HepG2 (cell line): ENCODE data around the gene ACADVL. TPM values are rescaled to one million over a fixed set of nuclear protein-coding genes. Genes with fewer than 3 reads are reported as not detected.

Source experiments
- ATAD3A ChIP-seq: sonication (generic); formaldehyde crosslinking; IDR thresholded peaks from 2 replicates; pipeline ENCODE4 v1.4.0; 2020; ENCODE audit warnings: missing genetic modification reagents
- GABPA ChIP-seq, 2 experiments: IDR thresholded peaks; 2 replicates each; pipeline ENCODE4 v1.6.1; 2011 to 2016; ENCODE audit warnings: low read depth in 2 of 2, low read length in 1 of 2, missing biosample characterization in 1 of 2, missing genetic modification characterization in 1 of 2
- HBP1 ChIP-seq: IDR thresholded peaks from 2 replicates; pipeline ENCODE4 v1.6.1; 2016; ENCODE audit warnings: low read depth, control low read depth
- HDAC2 ChIP-seq: sonication (generic); formaldehyde crosslinking; IDR thresholded peaks from 2 replicates; pipeline ENCODE4 v1.4.0; 2020; ENCODE audit warnings: missing genetic modification reagents
- HMGA1 ChIP-seq: sonication (generic); formaldehyde crosslinking; conservative IDR thresholded peaks from 2 replicates; pipeline ENCODE4 v1.4.0; 2020; ENCODE audit warnings: missing genetic modification reagents
- JARID2 ChIP-seq: sonication (generic); formaldehyde crosslinking; IDR thresholded peaks from 2 replicates; pipeline ENCODE4 v1.8.1; 2023; ENCODE audit warnings: missing genetic modification reagents, inconsistent platforms; ENCODE audit not compliant: insufficient replicate concordance
- MED1 ChIP-seq: sonication (generic); formaldehyde crosslinking; IDR thresholded peaks from 2 replicates; pipeline ENCODE4 v1.4.0; 2020; ENCODE audit warnings: missing genetic modification reagents
- SMYD3 ChIP-seq: sonication (generic); formaldehyde crosslinking; IDR thresholded peaks from 2 replicates; pipeline ENCODE4 v1.8.1; 2023; ENCODE audit warnings: mild to moderate bottlenecking, missing genetic modification reagents
- TMF1 ChIP-seq: sonication (generic); formaldehyde crosslinking; IDR thresholded peaks from 2 replicates; pipeline ENCODE4 v1.8.1; 2022; ENCODE audit warnings: low read depth, missing genetic modification reagents
- ZFP36L1 ChIP-seq: sonication (generic); formaldehyde crosslinking; IDR thresholded peaks from 2 replicates; pipeline ENCODE4 v1.8.0; 2022; ENCODE audit warnings: mild to moderate bottlenecking, missing genetic modification reagents, moderate library complexity
- ZNF431 ChIP-seq: sonication (generic); formaldehyde crosslinking; IDR thresholded peaks from 2 replicates; pipeline ENCODE4 v1.9.0; 2022; ENCODE audit warnings: missing genetic modification reagents, low read depth, mild to moderate bottlenecking, borderline replicate concordance
- ZNF441 ChIP-seq: sonication (generic); formaldehyde crosslinking; IDR thresholded peaks from 2 replicates; pipeline ENCODE4 v1.7.0; 2021; ENCODE audit warnings: missing genetic modification reagents, borderline replicate concordance
- ZNF501 ChIP-seq: sonication (generic); formaldehyde crosslinking; IDR thresholded peaks from 2 replicates; pipeline ENCODE4 v1.5.1; 2020; ENCODE audit warnings: mild to moderate bottlenecking, moderate library complexity, missing genetic modification reagents
- ZNF564 ChIP-seq: sonication (generic); formaldehyde crosslinking; IDR thresholded peaks from 2 replicates; pipeline ENCODE4 v1.8.1; 2023; ENCODE audit warnings: mild to moderate bottlenecking, missing genetic modification reagents
- ZSCAN21 ChIP-seq: sonication (generic); formaldehyde crosslinking; IDR thresholded peaks from 2 replicates; pipeline ENCODE4 v1.8.0; 2022; ENCODE audit warnings: mild to moderate bottlenecking, missing genetic modification reagents, moderate library complexity, borderline replicate concordance
- polyA plus RNA-seq, 8 experiments: library from polyadenylated mRNA; depleted of rRNA in 3 of 8; stranded (reverse) in 7 of 8; unstranded in 1 of 8; fragments of >200 nt; fragmentation: Illumina TruSeq in 4 of 8; extraction: Trizol in 4 of 8; gene quantifications; 2 replicates each; pipeline versions ENCODE4 v1.2.1 to v1.2.3, GENCODE V29; 2011 to 2016; ENCODE audit warnings: low read depth in 4 of 8, missing spikeins in 1 of 8, mixed read lengths in 1 of 8; ENCODE audit not compliant: insufficient read depth in 1 of 8
- total RNA-seq, 5 experiments: library from RNA; depleted of rRNA; stranded (reverse); fragments of >200 nt; fragmentation: Illumina TruSeq; extraction: Trizol; gene quantifications; 2 replicates each; pipeline ENCODE4 v1.2.3, GENCODE V29; 2016; ENCODE audit warnings: low read depth in 1 of 5
- TF ChIP-seq, protein P1 (sequence below), 2 experiments: sonication (generic) in 1 of 2; formaldehyde crosslinking in 1 of 2; IDR thresholded peaks; 2 replicates each; pipeline versions ENCODE4 v1.6.1 to v1.9.0; 2014 to 2022; ENCODE audit warnings: antibody characterized with exemption in 1 of 2, borderline replicate concordance in 1 of 2, inconsistent platforms in 1 of 2, low read depth in 1 of 2, missing genetic modification reagents in 1 of 2
- TF ChIP-seq, protein P2 (sequence below): IDR thresholded peaks from 2 replicates; pipeline ENCODE4 v1.6.1; 2016; ENCODE audit warnings: low read depth, borderline replicate concordance

Gene ACADVL
- total and polyA plus RNA-seq, 2 of the 13 experiments (the other 11 are each of a cell fraction or from before 2014, with no cell fraction given) = 219 to 412 TPM

DNA sequence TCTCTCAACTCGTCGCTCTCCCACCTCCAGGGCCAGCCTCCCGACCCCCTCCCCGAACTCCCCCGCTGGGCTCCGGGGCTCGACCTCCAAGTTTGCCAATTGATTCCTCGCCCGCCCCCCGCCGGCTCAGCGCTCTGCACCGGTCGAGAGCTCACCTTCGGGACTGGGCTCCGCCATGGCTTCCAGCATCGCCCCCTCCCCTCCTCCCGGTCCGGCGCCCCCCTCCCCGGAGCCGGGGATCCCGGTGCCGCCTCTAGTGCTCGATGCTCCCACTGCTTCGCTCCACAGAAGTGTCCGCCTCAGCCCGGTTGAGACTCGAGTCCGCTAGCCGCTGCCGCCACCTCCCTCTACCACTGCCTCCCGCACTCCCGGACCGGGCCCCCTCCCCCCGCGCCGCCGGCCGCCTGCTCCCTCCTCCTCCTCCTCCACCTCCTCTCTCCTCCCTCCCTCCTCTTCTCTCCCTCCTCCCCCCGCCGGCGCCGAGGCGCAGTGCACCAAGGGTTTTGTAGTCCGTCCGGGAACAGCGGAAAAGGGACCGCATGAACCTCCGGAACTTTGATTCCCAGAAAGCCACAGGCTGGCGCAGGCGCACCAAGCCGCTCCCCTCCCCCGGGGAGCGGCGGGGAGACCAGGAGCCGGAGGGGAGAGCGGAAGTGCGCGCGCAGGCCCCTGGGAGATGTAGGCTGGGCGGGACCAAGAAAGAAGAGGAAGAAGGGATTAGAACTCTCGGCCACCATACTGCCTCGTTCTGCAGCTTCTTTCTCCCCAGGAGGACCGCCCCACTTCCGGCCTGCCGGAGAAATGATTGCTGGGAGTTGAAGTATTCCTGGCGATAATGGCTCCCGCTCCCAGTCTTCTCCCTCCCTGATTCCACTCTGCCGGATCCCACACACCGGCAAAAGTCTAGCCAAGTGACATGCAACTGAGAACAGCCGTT is 19.6 kb downstream of the ACADVL start, which contains the start of gene PHF23 (continued):
- TF ChIP-seq, protein P1, sequence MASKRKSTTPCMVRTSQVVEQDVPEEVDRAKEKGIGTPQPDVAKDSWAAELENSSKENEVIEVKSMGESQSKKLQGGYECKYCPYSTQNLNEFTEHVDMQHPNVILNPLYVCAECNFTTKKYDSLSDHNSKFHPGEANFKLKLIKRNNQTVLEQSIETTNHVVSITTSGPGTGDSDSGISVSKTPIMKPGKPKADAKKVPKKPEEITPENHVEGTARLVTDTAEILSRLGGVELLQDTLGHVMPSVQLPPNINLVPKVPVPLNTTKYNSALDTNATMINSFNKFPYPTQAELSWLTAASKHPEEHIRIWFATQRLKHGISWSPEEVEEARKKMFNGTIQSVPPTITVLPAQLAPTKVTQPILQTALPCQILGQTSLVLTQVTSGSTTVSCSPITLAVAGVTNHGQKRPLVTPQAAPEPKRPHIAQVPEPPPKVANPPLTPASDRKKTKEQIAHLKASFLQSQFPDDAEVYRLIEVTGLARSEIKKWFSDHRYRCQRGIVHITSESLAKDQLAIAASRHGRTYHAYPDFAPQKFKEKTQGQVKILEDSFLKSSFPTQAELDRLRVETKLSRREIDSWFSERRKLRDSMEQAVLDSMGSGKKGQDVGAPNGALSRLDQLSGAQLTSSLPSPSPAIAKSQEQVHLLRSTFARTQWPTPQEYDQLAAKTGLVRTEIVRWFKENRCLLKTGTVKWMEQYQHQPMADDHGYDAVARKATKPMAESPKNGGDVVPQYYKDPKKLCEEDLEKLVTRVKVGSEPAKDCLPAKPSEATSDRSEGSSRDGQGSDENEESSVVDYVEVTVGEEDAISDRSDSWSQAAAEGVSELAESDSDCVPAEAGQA (IDR thresholded peaks at IDR 0.05; ENCODE audit: low read depth) = no peak
- TF ChIP-seq, protein P1 (CRISPR knock-in tag; IDR thresholded peaks at IDR 0.05; ENCODE audit: borderline replicate concordance) = no peak
- TF ChIP-seq SMYD3 (CRISPR knock-in tag) (no peak), ZNF441 (no peak), ZNF501 (CRISPR knock-in tag) (peak; percentile 87; the same call in 1 of the 2 replicates), MED1 (peak; percentile 41; the same call in 1 of the 2 replicates), HBP1 (peak; percentile 53), ZFP36L1 (CRISPR knock-in tag) (no peak), HDAC2 (CRISPR knock-in tag) (no peak), ZNF564 (CRISPR knock-in tag) (no peak), JARID2 (CRISPR knock-in tag) (no peak), ATAD3A (no peak), TMF1 (no peak), GABPA (IDR thresholded peaks at IDR 0.05; ENCODE audit: low read depth, low read length) (peak; percentile 81), GABPA (CRISPR knock-in tag; IDR thresholded peaks at IDR 0.05; ENCODE audit: low read depth) (peak; percentile 96), ZNF431 (CRISPR knock-in tag) (no peak; the same call in 1 of the 2 replicates), ZSCAN21 (CRISPR knock-in tag) (no peak), HMGA1 (CRISPR knock-in tag) (no peak)
- TF ChIP-seq, protein P2, sequence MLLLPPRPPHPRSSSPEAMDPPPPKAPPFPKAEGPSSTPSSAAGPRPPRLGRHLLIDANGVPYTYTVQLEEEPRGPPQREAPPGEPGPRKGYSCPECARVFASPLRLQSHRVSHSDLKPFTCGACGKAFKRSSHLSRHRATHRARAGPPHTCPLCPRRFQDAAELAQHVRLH = peak; percentile 76; the same call in 1 of the 2 replicates
